HFFc6 (cell line): ENCODE results near the gene PPDPF. TPM values are rescaled to one million over a fixed set of nuclear protein-coding genes. Genes with fewer than 3 reads are reported as not detected.

Source experiments
- DNase-seq: peaks from one replicate; pipeline ENCODE4 v3.0.0-alpha.2; 2018
- H3K27ac Mint-ChIP-seq: 2 replicates; pipeline ENCODE4 v1.8.0; 2020; ENCODE audit warnings: mild to moderate bottlenecking, mixed read lengths
- H3K27me3 Mint-ChIP-seq: 2 replicates; pipeline ENCODE4 v1.8.0; 2021; ENCODE audit warnings: mild to moderate bottlenecking, moderate library complexity, mixed read lengths; ENCODE audit not compliant: insufficient read depth
- H3K36me3 Mint-ChIP-seq: 2 replicates; pipeline ENCODE4 v1.8.0; 2021; ENCODE audit warnings: low read depth, mixed read lengths
- H3K4me1 Mint-ChIP-seq: 2 replicates; pipeline ENCODE4 v1.8.0; 2020; ENCODE audit warnings: low read depth, mixed read lengths
- H3K4me3 Mint-ChIP-seq: 2 replicates; pipeline ENCODE4 v1.8.0; 2020; ENCODE audit warnings: mild to moderate bottlenecking, moderate library complexity, mixed read lengths
- H3K9me3 Mint-ChIP-seq: 2 replicates; pipeline ENCODE4 v1.8.0; 2020; ENCODE audit warnings: mild to moderate bottlenecking, mixed read lengths
- total RNA-seq, 6 experiments: library from RNA; stranded (reverse); fragmentation: NEBNext Ultra II Directional; extraction: Animal tissue kit (Norgen Biotek cat#: 25700); gene quantifications; 2 replicates in 1 of 6; 3 replicates in 5 of 6; pipeline ENCODE4 v1.2.3, GENCODE V29; 2021
- TF ChIP-seq, protein P1 (sequence below): fragments of 200-600 bp; sonication (generic); IDR thresholded peaks from 2 replicates; pipeline ENCODE4 v1.5.0; 2021; ENCODE audit warnings: antibody characterized with exemption, mild to moderate bottlenecking

The PPDPF gene
- total RNA-seq, 6 experiments from 2014 or later, result 388 to 518 (median 443) TPM

DNA sequence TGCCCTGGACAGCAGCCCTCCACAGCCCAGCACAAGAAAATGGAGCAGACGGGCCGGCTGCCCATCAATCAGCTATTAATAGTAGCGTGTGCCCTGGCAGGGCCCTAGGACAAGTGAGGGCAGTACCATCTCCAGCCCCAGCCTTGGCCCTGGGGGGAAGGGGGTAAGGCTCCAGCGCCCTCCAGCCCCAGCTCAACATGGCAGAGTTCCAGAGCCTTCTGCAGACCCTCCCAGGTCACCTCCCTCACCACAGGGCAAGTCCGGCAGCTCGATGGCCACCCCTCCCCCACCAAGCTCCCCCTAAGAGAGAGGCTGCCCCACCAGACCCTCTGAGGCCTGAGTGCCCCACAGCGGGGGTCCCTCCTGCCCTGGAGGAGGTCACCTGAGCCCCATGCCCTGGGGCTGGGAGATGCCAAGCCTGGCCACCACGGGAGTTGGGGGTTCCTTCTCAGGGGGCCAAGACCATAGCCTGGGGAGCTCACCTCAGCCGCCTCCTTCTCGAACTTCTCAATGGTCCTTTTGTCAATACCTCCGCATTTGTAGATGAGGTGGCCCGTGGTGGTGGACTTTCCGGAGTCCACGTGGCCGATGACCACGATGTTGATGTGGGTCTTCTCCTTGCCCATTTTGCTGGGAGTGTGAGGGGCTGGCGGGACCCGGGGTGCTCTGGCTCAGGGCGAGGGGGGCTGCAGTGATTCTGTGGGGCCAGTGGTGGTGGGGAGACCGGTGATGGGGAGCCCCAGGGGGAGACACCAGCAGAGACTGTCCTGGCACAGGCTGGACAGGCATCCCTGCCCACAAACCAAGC lies 23.2 kb upstream of the PPDPF start:
- no peaks in the 10 kb centered on the region for H3K36me3 Mint-ChIP-seq
- no peak overlapping the region for H3K27ac Mint-ChIP-seq
- H3K4me1 Mint-ChIP-seq, result no peaks in the 10 kb centered on the region
- TF ChIP-seq, protein P1, sequence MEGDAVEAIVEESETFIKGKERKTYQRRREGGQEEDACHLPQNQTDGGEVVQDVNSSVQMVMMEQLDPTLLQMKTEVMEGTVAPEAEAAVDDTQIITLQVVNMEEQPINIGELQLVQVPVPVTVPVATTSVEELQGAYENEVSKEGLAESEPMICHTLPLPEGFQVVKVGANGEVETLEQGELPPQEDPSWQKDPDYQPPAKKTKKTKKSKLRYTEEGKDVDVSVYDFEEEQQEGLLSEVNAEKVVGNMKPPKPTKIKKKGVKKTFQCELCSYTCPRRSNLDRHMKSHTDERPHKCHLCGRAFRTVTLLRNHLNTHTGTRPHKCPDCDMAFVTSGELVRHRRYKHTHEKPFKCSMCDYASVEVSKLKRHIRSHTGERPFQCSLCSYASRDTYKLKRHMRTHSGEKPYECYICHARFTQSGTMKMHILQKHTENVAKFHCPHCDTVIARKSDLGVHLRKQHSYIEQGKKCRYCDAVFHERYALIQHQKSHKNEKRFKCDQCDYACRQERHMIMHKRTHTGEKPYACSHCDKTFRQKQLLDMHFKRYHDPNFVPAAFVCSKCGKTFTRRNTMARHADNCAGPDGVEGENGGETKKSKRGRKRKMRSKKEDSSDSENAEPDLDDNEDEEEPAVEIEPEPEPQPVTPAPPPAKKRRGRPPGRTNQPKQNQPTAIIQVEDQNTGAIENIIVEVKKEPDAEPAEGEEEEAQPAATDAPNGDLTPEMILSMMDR, result no peak
- H3K4me3 Mint-ChIP-seq, result no peak overlapping the region
- H3K27me3 Mint-ChIP-seq, result no peaks in the 10 kb centered on the region; the same call in 1 of the 2 replicates
- DNase-seq, result no peak
- H3K9me3 Mint-ChIP-seq, result peaks cover 2% of the 10 kb centered on the region; the same call in 1 of the 2 replicates

DNA sequence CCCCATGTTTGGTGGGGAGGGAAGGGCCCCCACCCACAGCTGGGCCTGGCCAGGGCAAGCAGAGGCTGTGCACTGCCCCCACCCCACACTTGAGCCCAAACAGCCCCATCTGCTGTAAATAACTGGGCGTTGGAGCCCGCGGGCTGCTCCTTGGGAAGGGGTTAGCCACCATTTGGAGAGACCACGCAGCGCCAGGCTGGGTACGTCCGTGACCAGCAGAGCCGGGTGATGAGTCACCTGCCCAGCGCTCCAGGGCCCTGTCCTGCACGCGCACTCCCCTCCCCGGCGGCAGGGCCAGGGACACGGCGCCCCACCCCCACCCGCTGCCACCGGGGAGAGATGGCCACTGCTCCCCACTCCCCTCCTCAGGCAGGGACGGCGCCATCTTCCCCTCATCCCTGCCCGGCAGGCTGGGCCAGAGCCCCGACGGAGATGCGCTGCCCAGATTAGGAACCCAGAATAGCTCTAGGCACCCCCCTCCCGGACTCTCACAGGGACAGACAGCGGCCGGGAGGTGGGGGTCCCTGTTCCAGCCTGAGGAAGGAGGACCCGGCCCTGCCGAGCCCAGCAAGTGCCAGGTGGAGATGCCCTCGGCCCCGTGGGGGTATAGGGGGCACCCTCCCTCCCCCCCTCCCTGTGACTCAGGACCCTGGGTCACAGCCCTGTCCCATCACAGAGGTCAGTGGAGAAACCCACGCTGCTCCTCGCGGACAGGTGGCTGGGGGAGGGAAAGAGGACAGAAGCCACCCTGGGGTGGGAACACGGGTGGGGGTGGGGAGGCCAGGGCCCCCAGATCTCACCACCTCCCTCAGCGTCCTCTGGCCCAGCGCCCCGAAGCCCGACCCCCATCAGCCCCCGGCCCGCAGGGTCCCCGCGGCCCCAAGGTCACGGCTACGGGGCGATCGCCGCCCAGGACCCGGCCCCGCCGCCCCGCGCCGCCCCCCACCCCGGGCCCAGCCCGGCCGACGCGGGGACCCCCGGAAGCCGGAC lies 22.3 kb upstream of the PPDPF start:
- H3K27ac Mint-ChIP-seq, result no peak overlapping the region
- no peaks in the 10 kb centered on the region for H3K36me3 Mint-ChIP-seq
- H3K4me3 Mint-ChIP-seq, result no peak overlapping the region
- H3K27me3 Mint-ChIP-seq, result no peaks in the 10 kb centered on the region; the same call in 1 of the 2 replicates
- H3K4me1 Mint-ChIP-seq, result no peaks in the 10 kb centered on the region
- DNase-seq, result peak; percentile 12
- H3K9me3 Mint-ChIP-seq, result no peaks in the 10 kb centered on the region
- TF ChIP-seq, protein P1, result no peak

DNA sequence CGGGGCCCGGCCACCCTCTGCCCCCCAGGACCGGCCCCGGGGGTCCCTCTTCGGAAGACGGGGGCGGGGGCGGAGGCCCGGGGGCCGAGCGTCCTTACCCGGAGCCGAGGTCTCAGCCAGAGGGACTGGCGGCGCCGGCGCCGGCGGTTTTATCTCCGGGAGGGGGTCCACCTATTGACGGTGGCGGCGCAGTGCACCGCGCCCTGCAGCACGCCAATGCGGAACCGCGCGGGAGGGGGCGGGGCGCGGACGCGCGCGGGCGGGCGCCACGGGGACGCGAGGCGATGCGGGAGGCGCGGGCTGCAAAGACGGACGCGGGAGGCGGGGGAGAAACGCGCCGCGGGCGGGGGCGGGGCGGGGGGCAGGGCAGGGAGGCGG lies 21.6 kb upstream of the PPDPF start, which contains the start of gene EEF1A2:
Gene EEF1A2, minus strand, starts transcription at position 124 of the 378 bp plus-strand sequence. CDS start 1,320 bp downstream, outside the sequence.
- Mint-ChIP-seq H3K27ac (no peak within 1 kb of the TSS), H3K9me3 (peaks cover under 1% of the 10 kb centered on the region; the same call in 1 of the 2 replicates), H3K27me3 (peaks cover 3% of the 10 kb centered on the region; the same call in 1 of the 2 replicates), H3K36me3 (no peaks in the 10 kb centered on the region), H3K4me3 (no peak within 1 kb of the TSS), H3K4me1 (no peaks in the 10 kb centered on the region)
- TF ChIP-seq, protein P1, result peak; percentile 13; the same call in 1 of the 2 replicates
- DNase-seq, result no peak

DNA sequence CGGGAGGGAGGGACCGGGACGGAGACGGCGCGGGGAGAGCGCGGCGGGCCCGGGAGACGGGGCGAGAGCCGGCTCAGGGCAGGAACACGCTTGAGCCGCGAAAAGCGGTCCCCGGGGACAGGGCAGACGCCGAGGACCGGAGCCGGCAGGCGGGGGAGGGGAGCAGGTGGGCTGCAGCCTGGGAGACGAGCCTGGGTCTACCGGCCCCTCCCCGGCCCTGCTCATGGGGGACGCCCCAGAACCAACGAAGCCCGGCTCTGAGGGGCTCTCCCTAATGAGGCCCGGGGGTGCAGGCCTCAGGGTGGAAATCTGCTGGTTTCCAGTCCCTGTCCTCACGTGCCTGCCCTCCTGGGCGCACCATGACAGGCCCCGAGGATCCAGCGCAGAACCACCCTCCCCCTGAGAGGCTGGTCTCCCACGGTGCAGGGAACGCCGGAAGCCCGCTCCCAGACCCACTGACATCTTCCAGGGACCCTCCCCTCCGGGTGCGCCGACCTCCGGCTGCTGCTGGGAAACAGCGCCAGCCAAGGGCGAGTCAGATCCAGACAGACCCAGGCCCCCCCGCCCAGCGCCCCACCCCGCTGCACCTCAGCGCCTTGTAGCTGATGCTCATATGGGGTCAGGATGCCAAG lies 21.1 kb upstream of the PPDPF start:
- DNase-seq, result no peak
- H3K27me3 Mint-ChIP-seq, result peaks cover 8% of the 10 kb centered on the region
- H3K27ac Mint-ChIP-seq, result no peak overlapping the region
- H3K4me3 Mint-ChIP-seq, result no peak overlapping the region
- no peaks in the 10 kb centered on the region for H3K4me1 Mint-ChIP-seq
- TF ChIP-seq, protein P1, result no peak
- no peaks in the 10 kb centered on the region for H3K36me3 Mint-ChIP-seq
- peaks cover 5% of the 10 kb centered on the region; the same call in 1 of the 2 replicates for H3K9me3 Mint-ChIP-seq
